Neural crest cell (in vitro differentiated cells): ENCODE results near the gene C1RL. TPM values are rescaled to one million over a fixed set of nuclear protein-coding genes. Genes with fewer than 3 reads are reported as not detected.

Source experiments
- DNase-seq: peaks from one replicate; pipeline ENCODE4 v3.0.0; 2021; ENCODE audit warnings: low read depth, mixed read lengths, low spot score
- H3K27ac Mint-ChIP-seq: one replicate; pipeline ENCODE4 v1.8.0; 2021; ENCODE audit warnings: mild to moderate bottlenecking, mixed read lengths; ENCODE audit not compliant: unreplicated experiment
- H3K27me3 Mint-ChIP-seq: 2 replicates; pipeline ENCODE4 v1.8.0; 2021; ENCODE audit warnings: low read depth, mild to moderate bottlenecking, mixed read lengths
- H3K36me3 Mint-ChIP-seq: 2 replicates; pipeline ENCODE4 v1.8.0; 2021; ENCODE audit warnings: low read depth, mild to moderate bottlenecking, mixed read lengths
- H3K4me1 Mint-ChIP-seq: 2 replicates; pipeline ENCODE4 v1.8.0; 2021; ENCODE audit warnings: mixed read lengths
- H3K4me3 Mint-ChIP-seq: one replicate; pipeline ENCODE4 v1.8.0; 2021; ENCODE audit warnings: mild to moderate bottlenecking, mixed read lengths
- H3K9me3 Mint-ChIP-seq: 2 replicates; pipeline ENCODE4 v1.8.0; 2021; ENCODE audit warnings: mixed read lengths
- CTCF ChIP-seq: fragments of 200-600 bp; sonication (generic); conservative IDR thresholded peaks from 2 replicates; pipeline ENCODE4 v1.5.0; 2021; ENCODE audit warnings: antibody characterized with exemption, mild to moderate bottlenecking
- total RNA-seq: library from RNA; stranded (reverse); gene quantifications from 2 replicates; pipeline ENCODE4 v1.2.1, GENCODE V29; 2021

C1RL gene
- total RNA-seq, 1 donor from 2014 or later: 12.8 TPM

DNA sequence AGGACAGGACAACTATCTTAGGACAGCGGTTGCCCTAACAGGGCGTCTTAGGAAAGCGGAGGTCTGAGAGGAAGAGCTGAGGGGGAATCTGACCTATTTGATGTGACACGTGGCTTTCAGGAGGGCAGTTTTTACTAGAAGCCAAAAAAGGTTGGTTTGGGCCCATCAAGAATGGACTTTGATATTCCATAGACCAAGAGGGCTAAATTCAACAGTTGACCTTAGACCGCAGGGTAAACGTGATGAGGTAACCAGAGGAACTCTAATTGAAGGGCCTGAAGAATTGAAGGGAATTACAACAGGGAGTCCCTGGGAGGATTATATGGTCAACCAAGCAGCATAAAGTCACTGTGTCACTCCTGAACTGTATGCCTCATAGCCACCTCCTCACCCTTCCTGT is 37.0 kb downstream of the C1RL start:
- Mint-ChIP-seq H3K27me3 (peaks cover 12% of the 10 kb centered on the region), H3K4me1 (peaks cover 8% of the 10 kb centered on the region), H3K9me3 (no peaks in the 10 kb centered on the region)

GRCh38 chr12:7069386-7069785 is 39.6 kb downstream of the C1RL start:
- H3K4me1 Mint-ChIP-seq: peaks cover 8% of the 10 kb centered on the region
- no peak for TF ChIP-seq CTCF
- no peak overlapping the region for H3K4me3 Mint-ChIP-seq
- no peak for DNase-seq
- no peak overlapping the region for H3K27ac Mint-ChIP-seq
- peaks cover 6% of the 10 kb centered on the region for H3K27me3 Mint-ChIP-seq
- H3K36me3 Mint-ChIP-seq: no peaks in the 10 kb centered on the region
- H3K9me3 Mint-ChIP-seq: no peaks in the 10 kb centered on the region

More for the DNA sequence above, 37.0 kb downstream of the C1RL start:
- no peak for DNase-seq
- Mint-ChIP-seq H3K4me3 (no peak overlapping the region), H3K36me3 (no peaks in the 10 kb centered on the region), H3K27ac (no peak overlapping the region)
- no peak for TF ChIP-seq CTCF

DNA sequence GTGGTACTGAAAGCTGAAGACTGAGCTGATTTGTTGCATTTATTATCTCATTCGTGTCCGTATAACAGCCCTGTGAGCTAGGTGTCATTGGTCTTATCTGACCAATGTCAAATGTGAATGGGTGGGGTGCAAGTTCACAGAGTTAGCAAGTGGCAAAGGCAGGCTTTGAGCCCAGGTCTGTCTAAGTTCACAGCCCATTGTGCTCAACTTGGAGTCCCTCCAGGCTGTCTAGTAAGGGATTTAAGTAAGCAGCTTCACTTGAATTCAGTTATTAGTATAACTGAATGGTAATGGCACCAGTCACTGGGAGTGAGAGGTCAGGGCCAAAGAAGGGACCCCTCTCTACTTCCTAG is 40.0 kb downstream of the C1RL start:
- H3K4me1 Mint-ChIP-seq: peaks cover 4% of the 10 kb centered on the region
- H3K27ac Mint-ChIP-seq: no peak overlapping the region
- H3K36me3 Mint-ChIP-seq: no peaks in the 10 kb centered on the region
- no peak for TF ChIP-seq CTCF
- no peaks in the 10 kb centered on the region for H3K9me3 Mint-ChIP-seq
- no peak for DNase-seq
- peaks cover 6% of the 10 kb centered on the region for H3K27me3 Mint-ChIP-seq
- H3K4me3 Mint-ChIP-seq: no peak overlapping the region

DNA sequence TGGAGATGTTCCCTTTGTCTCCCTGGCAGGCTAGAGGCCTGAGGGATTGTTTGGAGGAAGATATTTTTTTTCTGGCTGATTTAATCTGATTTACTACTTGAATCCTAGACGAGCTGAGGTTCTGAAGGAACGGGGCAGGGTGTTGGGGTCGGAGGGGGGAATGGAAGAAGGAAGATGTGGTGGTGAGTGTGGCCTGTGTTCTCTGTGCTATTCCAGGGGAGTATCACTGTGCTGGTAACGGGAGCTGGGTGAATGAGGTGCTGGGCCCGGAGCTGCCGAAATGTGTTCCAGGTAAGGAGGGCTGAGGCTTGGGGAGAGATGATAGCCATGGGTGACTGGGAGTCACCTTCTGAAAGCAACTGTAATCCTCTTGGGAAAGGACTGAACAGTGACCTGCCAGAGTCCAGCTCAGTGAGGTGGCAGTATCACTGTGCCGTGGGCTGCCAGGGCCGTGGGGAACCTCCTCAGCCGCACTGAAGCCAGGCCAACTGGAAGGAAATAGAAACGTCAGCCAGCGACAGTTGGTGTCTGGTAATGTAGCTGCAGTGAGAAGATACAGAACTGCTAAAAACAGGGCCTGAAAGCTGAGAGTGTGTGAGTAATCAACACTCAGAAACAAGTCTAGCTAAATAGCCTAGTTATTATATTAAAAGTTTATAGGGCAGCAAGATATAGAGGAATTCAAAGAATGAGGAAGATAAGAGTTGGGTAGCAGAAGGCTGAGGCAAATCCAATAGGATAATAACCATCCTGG is 40.6 kb downstream of the C1RL start:
- no peak for TF ChIP-seq CTCF
- Mint-ChIP-seq H3K27me3 (peaks cover 6% of the 10 kb centered on the region), H3K4me1 (no peaks in the 10 kb centered on the region), H3K27ac (no peak overlapping the region), H3K4me3 (no peak overlapping the region), H3K9me3 (no peaks in the 10 kb centered on the region), H3K36me3 (no peaks in the 10 kb centered on the region)
- no peak for DNase-seq

GRCh38 chr12:7067096-7067495 is 41.9 kb downstream of the C1RL start:
- Mint-ChIP-seq H3K4me3 (no peak overlapping the region), H3K27me3 (peaks cover 2% of the 10 kb centered on the region), H3K9me3 (no peaks in the 10 kb centered on the region), H3K27ac (no peak overlapping the region), H3K4me1 (no peaks in the 10 kb centered on the region), H3K36me3 (no peaks in the 10 kb centered on the region)
- TF ChIP-seq CTCF: no peak
- no peak for DNase-seq
